ENCODE measurements around the gene SH3GL3.
A peak's percentile ranks its signal among the peaks of the same experiment; 100 is the strongest.

Gene SH3GL3

DNA sequence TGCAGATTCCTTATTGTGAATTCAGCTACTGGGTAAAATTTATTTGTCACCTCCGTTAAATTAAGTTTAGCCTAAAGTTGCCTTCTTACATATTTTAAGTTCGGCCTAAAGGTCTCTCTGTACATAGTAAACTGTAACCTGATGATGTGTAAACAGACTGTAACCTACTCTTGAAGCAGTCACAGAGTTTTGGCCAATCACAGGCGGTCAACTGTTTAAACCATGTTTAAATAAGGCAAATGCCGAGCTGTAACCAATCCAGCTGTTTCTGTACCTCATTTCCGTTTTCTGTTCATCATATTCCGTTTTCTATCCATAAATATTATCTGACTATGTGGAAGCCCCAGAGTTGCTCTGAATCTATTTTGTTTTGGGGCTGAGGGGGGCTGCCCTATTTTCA lies 204.4 kb downstream of the SH3GL3 start:
- no peak for DNase-seq

GRCh38 chr15:83652626-83653204 lies 205.6 kb downstream of the SH3GL3 start:
- in situ Hi-C loops (cut with HindIII; ENCODE audit: low pct_ligation_motif_present, low pct_unique_long_range_greater_than_20kb, low sequenced_read_pairs), result no loop called here
- no peak for DNase-seq

More for the DNA sequence above, 204.4 kb downstream of the SH3GL3 start:
- in situ Hi-C loops (cut with HindIII; ENCODE audit: low pct_ligation_motif_present, low pct_unique_long_range_greater_than_20kb, low sequenced_read_pairs), result no loop called here

- in situ Hi-C loops (cut with HindIII; ENCODE audit: low pct_ligation_motif_present, low pct_unique_long_range_greater_than_20kb, low sequenced_read_pairs), result no loop called here
- DNase-seq, result no peak
These were observed 206.1 kb downstream of the SH3GL3 start for GRCh38 chr15:83653288-83653638.

DNA sequence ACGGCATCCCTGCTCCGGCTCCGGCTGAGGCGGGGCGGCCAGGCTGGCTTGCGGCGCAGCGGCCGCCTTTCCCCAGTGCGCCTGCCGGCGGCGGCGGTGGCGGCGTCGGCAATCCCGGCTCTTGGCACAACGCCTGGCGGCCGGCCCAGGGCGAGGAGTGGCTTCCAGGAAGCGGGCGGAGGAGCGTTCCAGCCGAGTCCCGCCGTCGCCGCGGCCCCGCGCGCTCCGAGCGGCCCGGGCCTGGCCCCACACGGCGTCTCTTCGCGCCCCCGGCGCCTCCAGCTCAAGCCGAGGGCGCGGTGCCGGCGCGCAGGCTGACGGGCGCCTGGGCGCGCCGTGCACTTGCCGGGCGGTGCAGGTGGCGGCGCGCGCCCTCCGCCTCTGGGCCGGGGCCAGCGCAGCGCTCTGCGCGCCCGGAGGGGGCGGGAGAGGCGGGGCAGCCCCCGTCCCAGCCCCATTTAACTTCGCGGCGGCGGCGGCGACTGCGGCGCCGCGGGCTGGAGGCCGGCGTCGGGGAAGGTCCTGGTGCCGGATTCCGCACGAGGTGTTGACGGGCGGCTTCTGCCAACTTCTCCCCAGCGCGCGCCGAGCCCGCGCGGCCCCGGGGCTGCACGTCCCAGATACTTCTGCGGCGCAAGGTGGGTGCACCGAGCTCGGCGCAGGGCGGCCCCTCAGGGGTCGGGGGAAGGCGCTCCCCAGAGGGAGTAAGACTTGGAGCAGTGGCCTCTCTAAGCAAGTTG lies 206.7 kb downstream of the SH3GL3 start, which contains the start of gene ADAMTSL3:
Gene ADAMTSL3 (plus strand): TSS at position 485 of the 740 bp plus-strand sequence. CDS start 1,639 bp downstream, outside the sequence.
- in situ Hi-C loops (cut with HindIII; ENCODE audit: low pct_ligation_motif_present, low pct_unique_long_range_greater_than_20kb, low sequenced_read_pairs), result no loop called here
- peak; percentile 68 for DNase-seq

DNA sequence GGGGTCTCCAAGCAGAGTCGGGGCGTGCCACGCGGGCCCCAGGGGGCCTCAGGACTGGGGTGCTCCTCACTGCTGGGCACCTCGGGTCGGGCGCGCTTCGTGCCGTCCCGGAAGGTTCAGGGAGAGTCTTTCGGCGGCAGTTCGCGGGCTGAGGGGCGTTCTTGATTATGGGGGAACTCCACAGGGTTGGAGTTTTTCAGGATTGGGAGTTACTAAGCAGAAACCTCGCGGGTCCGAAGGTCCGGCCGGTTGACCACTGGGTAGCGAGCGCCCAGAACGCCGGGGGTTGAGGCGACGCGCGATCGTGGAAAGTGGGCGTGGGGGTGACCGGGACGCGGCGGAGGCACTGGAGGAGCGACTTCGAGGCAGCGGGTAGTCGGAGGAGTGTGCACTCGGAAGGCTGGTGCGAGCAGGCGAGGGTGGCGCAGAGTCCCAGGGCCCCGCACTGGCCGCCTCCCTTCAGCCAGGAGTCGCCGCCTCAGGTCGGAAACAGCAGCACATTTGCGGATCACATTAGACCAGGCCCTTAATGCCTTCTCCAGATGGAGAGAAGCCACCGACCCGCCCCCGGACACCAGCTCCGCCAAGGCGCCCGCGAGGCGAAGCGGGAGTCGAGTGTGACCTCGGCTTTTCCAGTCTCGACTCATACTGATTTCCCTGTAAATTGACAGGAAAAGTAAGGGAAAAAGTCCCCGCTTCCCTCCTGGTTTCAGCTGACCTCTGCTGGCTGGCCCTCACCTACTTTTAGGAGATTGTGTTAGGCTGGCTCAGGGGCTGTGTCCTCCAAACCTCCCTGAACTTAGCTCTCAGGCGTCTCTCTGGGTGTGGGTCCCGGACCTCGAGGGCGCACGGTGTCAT lies 207.5 kb downstream of the SH3GL3 start:
- in situ Hi-C loops (cut with HindIII; ENCODE audit: low pct_ligation_motif_present, low pct_unique_long_range_greater_than_20kb, low sequenced_read_pairs), result no loop called here
- DNase-seq, result no peak

DNA sequence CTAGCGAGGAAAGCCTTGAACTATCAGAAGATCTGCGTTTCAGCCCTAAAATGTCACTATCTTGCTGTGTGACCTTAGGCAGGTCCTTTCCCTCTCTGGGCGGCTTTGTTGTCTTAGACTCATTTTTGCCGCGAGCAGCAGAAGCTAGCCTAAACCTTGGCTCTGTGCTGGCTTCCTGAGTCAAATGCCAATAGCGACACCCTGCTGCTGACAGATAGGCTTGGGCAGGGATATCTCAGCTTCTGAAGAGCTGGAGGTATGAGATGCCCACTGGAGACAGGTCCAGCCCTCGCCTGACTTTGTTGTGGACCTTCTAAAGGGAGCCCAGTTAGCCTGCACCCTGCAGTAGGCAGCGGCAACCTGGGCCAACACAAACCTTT lies 208.1 kb downstream of the SH3GL3 start:
- no peak for DNase-seq
- in situ Hi-C loops (cut with HindIII; ENCODE audit: low pct_ligation_motif_present, low pct_unique_long_range_greater_than_20kb, low sequenced_read_pairs), result no loop called here

DNA sequence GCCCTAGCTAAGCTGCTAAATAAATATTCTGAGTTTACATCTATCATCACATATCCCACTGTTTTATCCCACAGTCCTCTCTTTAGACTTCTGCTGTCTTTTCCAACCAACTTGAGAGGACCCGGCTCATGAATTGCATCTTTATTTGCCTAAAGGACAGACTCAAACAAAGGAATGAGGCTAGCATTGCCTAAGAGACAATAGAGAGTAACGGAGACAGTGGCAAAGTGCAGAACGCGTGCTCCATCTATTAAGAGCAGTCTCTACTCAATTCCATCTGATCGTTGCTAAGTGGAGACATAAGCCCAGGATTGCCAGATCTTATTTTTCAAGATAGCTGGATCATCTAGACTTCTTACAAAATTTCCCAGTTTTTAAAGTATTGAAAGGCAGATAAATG lies 209.1 kb downstream of the SH3GL3 start:
- DNase-seq, result no peak
- in situ Hi-C loops (cut with HindIII; ENCODE audit: low pct_ligation_motif_present, low pct_unique_long_range_greater_than_20kb, low sequenced_read_pairs), result no loop called here

DNA sequence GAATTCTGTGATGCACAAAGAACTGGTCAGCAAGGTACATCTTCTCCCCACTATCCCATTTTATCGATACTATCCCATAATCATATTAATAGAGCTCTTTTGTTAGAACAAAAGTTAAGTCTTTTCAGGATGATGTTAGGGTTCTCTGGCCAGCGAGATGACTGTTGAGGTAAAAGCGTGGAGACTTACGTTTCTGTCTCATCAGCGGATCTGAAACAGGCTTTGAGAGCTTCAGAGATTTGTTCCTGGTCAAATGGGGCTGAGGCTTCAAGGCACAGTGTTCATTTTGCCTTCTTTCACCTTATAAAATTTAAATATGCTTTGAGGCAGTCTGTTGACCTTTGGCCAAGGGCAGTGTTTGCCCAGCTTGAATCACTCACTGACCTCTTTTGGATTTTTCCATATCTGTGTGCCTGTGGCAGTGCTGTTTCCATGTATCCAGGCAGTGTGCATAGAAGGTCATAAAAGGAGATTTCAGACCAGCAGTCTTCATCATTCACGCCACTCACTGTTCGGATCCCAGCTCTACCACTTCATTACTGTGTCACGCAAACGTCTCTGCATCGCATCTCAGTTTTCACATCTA lies 209.9 kb downstream of the SH3GL3 start:
- in situ Hi-C loops (cut with HindIII; ENCODE audit: low pct_ligation_motif_present, low pct_unique_long_range_greater_than_20kb, low sequenced_read_pairs), result no loop called here
- DNase-seq, result no peak

GRCh38 chr15:83657549-83657948 lies 210.4 kb downstream of the SH3GL3 start:
- in situ Hi-C loops (cut with HindIII; ENCODE audit: low pct_ligation_motif_present, low pct_unique_long_range_greater_than_20kb, low sequenced_read_pairs), result no loop called here
- DNase-seq, result peak; percentile 40

- in situ Hi-C loops (cut with HindIII; ENCODE audit: low pct_ligation_motif_present, low pct_unique_long_range_greater_than_20kb, low sequenced_read_pairs), result no loop called here
- no peak for DNase-seq
These were observed 211.6 kb downstream of the SH3GL3 start for GRCh38 chr15:83658430-83659416.

GRCh38 chr15:83659417-83659812 lies 212.3 kb downstream of the SH3GL3 start:
- DNase-seq, result no peak
- in situ Hi-C loops (cut with HindIII; ENCODE audit: low pct_ligation_motif_present, low pct_unique_long_range_greater_than_20kb, low sequenced_read_pairs), result no loop called here

- no peak for DNase-seq
- in situ Hi-C loops (cut with HindIII; ENCODE audit: low pct_ligation_motif_present, low pct_unique_long_range_greater_than_20kb, low sequenced_read_pairs), result no loop called here
These were observed 218.3 kb downstream of the SH3GL3 start for GRCh38 chr15:83665480-83665879.
